SIG-M5 treated with dmso at 0.1 percent for 504 hours (cell line): ENCODE data around the gene RNF40.
A peak's percentile ranks its signal among the peaks of the same experiment; 100 is the strongest.

Experiments
- DNase-seq: peaks from one replicate; lab custom pipeline; 2025; ENCODE audit not compliant: unreplicated experiment; lab: John Stamatoyannopoulos, UW

RNF40 gene

GRCh38 chr16:30761427-30761927 is 645 bp upstream of the RNF40 start:
- peak; percentile 62 for DNase-seq

GRCh38 chr16:30762991-30763725 is 1.0 kb downstream of the RNF40 start:
- DNase-seq: no peak

- DNase-seq: no peak
Measured at GRCh38 chr16:30764086-30764485, 2.0 kb downstream of the RNF40 start.

GRCh38 chr16:30764816-30765465 is 2.8 kb downstream of the RNF40 start:
- no peak for DNase-seq

- DNase-seq: no peak
Measured at GRCh38 chr16:30766206-30766932, 4.2 kb downstream of the RNF40 start.

GRCh38 chr16:30766933-30767284 is 4.8 kb downstream of the RNF40 start:
- DNase-seq: no peak

- no peak for DNase-seq
Measured at GRCh38 chr16:30767767-30768465, 5.8 kb downstream of the RNF40 start.

- no peak for DNase-seq
Measured at GRCh38 chr16:30768583-30769181, 6.6 kb downstream of the RNF40 start.

- no peak for DNase-seq
Measured at GRCh38 chr16:30769379-30770089, 7.4 kb downstream of the RNF40 start.

- DNase-seq: no peak
Measured at GRCh38 chr16:30771726-30772125, 9.6 kb downstream of the RNF40 start.

GRCh38 chr16:30773826-30774225 is 11.7 kb downstream of the RNF40 start:
- no peak for DNase-seq

- no peak for DNase-seq
Measured at GRCh38 chr16:30774367-30775130, 12.4 kb downstream of the RNF40 start.

GRCh38 chr16:30775131-30775391 is 12.9 kb downstream of the RNF40 start:
- DNase-seq: no peak

GRCh38 chr16:30775392-30776188 is 13.5 kb downstream of the RNF40 start:
- DNase-seq: peak; percentile 81

- no peak for DNase-seq
Measured at GRCh38 chr16:30777591-30778297, 15.6 kb downstream of the RNF40 start.

- no peak for DNase-seq
Measured at GRCh38 chr16:30778549-30779244, 16.6 kb downstream of the RNF40 start.

- no peak for DNase-seq
Measured at GRCh38 chr16:30779596-30779995, 17.5 kb downstream of the RNF40 start.

GRCh38 chr16:30780021-30780420 is 17.9 kb downstream of the RNF40 start:
- DNase-seq: no peak
